ENCODE results near the gene DKKL1.
"Not testable (repeated sequence)": the region's sequence is repeated elsewhere in the genome, so short reads cannot be mapped to it uniquely, and the experiment has no call there.

DKKL1 gene

DNA sequence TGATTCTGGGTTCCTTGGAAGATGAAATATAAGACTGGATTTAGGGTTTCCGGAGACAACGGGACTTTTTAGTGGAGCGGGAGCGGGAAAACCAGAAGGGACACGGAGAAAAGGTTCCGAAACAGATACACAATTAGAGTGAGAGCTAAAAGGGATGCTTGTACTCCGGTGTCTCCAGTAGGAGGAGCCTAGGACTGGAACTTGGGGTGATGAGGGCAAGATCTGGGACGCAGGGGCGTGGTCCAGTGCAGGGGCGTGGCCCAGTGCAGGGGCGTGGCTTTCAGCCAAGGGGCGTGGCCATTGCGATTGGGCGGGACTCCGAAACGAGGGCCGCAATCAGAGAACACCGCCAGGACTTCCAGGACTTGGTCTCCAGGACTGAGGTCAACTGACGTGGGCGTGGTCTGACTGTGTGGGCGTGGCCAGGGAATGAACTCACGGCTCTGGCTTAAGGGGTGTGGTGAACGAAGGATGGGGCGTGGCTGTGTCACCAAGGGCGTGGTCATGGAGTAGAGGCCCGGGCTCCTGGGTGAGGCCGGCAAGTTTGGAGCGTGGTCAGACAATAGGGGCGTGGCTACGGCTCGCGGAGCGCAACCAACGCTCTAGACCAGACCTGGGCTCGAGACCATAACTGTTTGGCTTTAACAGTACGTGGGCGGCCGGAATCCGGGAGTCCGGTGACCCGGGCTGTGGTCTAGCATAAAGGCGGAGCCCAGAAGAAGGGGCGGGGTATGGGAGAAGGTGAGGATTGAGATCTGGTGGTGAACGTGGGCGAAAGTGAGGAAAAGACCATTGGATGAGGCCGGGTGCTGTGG lies at the start of gene DKKL1:
DKKL1 (plus strand) TSS at position 610 of the 815 bp plus-strand sequence; CDS start at position 732, 122 bp downstream.
- DNase-seq (ENCODE audit: low read depth), result peak; percentile 38

DNA sequence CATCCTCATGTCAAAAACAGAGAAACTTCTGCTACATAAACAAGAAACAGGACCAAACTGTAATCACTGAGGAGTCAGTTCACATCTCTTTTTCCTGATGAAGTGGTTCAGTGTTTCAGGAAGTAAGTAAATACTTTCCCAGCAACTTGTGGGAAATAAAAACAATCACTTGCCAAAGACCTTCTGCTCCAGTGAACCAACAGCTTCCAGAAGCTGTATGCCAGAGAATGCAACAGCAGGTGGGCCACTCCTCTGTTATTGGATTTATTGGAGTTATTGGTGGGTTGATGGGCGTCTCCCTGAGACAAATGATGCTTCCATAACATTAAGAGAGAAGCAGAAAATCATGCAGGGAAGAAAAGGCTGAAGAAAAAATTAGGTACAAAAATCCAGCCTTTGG lies 48.6 kb upstream of the DKKL1 start:
- DNase-seq (ENCODE audit: low read depth), result no peak

DNA sequence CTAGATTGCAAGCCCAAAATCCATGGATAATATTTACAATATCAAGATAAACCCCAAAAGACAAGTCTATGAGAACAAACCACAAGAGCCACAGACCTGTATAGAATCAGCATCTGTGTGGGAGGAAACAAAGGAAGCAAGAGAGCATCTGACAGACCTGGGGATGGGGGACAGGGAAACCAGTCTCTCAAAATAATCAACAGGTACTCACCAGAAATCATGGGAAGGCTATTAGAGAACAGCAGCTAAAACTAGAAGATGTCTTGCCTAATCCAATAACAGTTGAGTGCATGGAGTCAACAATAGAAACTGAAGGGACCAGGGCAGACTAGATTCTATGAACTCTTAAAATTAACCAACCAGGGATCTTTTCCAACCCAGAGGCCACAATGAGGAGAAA lies 47.4 kb upstream of the DKKL1 start:
- DNase-seq (ENCODE audit: low read depth), result no peak

DNA sequence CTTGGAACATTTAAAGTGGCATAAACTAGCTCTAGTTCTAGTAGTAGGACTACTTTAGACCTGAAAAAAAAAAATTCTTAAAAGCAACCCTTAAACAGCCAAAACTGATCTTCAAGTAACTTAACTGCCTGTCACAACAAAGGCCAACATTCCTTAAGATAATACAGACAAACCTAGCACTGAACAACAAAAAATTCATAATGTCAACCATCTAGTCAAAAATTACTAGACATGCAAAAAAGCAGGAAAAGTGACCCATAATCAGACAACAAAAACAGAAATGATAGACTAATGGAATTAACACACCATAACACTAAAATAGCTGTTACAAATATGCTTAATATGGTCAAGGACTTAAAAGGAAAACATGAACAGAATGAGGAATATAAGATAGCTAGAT lies 45.4 kb upstream of the DKKL1 start:
- no peak for DNase-seq (ENCODE audit: low read depth)

DNA sequence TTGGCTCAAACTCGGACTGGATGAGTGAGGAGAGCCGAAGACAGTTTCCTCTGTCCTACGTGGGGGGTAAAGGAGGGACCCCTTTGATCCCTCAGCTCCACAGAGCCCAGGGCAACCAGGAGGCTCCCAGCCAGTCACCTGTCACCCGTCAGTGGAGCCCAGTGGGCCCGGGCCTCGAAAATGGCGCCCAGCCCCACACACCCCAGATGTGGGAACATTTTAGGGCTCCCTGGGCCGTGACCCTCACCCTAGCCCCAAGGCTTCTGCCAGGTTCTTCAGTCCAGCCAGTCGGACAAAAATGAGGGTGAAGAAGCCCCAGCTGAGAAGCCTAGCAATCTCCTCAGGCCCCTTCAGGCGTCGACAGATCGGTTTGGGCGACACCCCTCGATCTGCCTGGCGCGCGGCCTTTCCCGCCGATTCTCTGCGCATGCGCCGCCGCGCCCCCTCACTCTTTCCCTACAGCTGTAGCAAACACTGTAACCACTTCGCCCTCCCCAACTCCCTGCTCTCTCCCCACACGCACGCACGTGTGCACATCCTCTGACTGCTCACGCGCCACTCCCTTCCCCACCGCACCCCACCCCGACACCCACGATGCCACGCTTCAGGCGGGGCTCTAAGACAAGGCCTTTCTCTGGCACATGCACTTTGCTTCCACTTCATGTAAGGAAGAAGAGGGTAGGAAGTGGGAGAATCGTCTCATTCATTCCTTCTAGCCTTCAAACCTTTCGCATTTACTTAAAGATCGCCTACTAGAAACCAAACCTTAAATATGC lies 38.7 kb upstream of the DKKL1 start, which contains the start of gene SLC6A16:
SLC6A16 (minus strand) TSS at position 391 of the 776 bp plus-strand sequence. CDS start 13,844 bp downstream, outside the sequence.
- DNase-seq (ENCODE audit: low read depth), result no peak

DNA sequence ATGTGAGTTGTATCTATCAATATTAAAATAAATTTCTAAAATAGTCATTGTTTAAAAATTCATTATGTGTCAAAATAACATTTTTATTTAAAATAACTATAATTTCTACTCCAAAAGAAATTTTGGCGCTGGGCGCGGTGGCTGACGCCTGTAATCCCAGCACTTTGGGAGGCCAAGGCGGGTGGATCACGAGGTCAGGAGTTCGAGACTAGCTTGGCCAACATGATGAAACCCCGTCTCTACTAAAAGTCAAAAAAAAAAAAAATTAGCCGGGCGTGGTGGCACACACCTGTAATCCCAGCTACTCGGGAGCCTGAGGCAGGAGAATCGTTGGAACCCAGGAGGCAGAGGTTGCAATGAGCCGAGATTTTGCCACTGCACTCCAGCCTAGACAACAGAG lies 37.9 kb upstream of the DKKL1 start:
- not testable (repeated sequence) for DNase-seq (ENCODE audit: low read depth)

DNA sequence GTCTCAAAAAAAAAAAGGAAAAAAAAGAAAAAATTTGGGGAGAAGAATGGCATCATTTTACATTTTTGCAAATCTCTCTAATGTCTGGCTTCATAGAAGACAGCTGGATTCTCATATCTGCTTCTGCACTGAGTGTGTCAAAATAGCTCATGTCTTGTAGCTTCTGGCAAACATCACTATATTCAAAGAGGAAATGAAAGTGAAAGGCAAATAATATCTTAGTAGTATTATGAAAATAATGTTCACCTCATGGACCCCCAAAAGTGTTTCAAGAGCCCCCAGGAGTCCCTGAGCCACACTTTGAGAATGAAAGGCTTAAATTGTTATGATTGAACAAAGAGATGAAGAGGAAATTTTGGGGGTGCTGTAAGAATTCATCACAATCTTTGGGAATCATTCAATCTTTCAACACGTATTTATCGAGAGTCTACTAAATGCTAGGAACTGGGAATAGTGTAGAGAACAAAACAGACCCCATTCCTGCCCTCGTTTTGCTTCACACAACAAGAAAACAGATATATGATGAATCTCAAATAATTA lies 37.4 kb upstream of the DKKL1 start:
- no peak for DNase-seq (ENCODE audit: low read depth)

DNA sequence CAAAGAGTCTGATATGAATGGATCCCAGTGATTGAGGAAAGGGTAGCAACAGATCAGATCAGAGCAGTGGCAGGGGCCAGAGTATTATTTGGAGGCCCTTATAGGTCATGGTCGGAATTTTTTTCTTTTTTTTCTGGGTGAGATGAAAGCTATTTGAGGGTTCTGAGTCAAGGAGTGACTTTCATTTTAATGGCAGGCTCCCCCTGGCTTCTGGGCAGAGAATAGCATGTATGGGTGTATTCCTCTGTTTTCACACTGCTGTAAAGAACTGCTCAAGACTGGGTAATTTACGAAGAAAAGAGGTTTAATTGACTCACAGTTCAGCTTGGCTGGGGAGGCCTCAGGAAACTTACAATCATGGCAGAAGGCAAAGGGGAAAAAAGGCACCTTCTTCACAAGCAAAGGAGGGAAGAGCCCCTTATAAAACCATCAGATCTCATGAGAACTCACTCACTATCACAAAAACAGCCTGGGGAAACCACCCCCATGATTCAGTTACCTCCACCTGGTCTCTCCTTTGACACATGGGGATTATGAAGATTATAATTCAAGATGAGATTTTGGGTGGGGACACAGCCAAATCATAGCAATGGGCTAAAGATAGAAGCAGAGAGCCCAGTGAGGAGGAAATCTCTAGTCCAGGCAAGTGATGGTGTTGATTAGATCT lies 35.7 kb upstream of the DKKL1 start:
- DNase-seq (ENCODE audit: low read depth), result peak; percentile 26

DNA sequence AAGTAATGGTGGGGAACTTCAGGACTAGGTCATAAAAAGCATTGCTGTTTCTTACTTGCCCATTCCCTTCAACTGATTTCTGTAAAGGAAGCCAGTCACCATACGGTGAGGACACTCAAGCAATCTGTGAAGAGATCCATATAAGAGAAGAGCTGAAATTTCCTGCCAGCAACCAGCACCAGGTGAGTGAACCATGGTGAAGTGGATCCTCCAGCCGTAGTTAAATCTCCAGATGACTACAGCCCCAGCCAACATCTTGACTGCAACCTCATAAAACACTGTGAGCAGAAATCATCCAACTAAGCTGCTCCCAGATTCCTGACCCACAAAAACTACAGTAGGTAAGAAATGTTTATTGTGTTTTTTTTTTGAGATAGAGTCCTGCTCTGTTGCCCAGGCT lies 34.9 kb upstream of the DKKL1 start:
- DNase-seq (ENCODE audit: low read depth), result no peak

DNA sequence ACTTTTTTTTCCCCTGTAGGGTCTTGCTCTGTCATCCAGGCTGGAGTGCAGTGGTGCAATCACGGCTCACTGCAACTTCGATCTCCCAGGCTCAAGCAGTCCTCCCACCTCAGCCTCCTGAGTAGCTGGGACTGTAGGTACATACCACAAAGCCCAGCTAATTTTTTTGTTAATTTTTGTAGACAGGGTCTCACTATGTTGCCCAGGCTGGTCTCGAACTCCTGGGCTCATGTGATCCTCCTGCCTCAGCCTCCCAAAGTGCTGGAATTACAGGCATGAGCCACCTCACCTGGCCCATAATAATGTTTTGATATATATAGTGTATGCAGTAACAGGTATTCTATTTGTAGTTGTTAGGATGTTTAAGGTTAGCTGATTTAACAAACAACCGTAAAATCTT lies 32.5 kb upstream of the DKKL1 start:
- not testable (repeated sequence) for DNase-seq (ENCODE audit: low read depth)

DNA sequence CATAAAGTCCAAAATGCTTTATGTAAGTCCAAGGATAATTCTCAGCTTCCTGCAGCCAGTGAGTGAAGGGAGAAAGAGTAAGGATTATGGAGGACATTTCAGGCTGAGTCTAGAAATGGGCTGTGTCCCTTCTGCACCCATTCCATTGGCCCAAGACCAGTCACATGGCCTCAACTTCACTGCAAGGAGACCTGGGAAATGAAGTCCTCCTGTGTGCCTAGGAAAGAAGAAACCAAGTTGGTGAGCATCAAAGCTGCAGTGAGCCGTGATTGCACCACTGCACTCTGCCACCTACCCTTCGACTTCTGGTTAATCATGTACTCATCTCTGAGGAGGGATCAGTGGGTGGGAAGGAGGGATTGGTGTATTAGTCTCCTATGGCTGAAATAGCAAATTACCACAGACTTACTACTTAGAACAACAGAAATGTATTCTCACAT lies 32.0 kb upstream of the DKKL1 start:
- no peak for DNase-seq (ENCODE audit: low read depth)

DNA sequence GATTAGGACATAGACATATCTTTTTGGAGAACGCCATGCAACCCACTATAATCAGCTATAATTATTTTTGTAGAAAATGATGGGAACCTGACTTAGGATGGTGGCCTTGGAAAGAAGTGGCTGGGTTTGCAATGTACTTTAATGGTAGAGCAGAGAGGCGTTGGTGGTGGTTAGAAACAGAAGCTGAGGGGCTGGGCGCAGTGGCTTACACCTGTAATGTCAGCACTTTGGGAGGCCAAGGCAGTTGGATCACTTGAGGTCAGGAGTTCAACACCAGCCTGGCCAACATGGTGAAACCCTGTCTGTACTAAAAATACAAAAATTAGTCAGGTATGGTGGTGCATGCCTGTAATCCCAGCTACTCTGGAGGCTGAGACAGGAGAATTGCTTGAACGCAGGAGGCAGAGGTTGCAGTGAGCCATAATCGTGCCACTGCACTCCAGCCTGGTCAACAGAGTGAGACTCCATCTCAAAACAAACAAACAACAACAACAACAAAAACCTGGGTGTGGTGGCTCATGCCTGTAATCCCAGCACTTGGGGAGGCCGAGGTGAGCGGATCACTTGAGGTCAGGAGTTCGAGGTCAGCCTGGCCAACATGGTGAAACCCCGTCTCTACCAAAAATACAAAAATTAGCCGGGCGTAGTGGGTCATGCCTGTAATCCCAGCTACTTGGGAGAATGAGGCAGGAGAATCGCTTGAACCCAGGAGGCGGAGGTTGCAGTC lies 30.8 kb upstream of the DKKL1 start:
- DNase-seq (ENCODE audit: low read depth), result not testable (repeated sequence)

DNA sequence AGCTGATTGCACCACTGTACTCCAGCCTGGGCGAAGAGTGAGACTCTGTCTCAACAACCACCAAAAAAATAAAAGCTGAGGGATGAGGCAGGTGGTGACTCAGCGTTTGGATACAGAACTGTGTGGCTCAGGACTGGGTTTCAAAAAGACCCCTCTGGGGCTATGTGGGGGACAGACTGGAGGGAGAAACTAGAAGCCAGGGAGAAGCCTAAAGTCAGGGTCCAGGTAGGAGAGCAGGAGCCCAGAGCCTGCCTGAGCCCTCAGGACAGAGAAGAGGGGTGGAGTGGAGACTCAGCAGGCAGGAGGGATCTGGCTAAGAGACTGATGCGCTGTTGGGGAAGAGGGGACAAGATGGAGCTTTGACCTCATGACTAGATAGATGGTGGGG lies 30.3 kb upstream of the DKKL1 start:
- no peak for DNase-seq (ENCODE audit: low read depth)

DNA sequence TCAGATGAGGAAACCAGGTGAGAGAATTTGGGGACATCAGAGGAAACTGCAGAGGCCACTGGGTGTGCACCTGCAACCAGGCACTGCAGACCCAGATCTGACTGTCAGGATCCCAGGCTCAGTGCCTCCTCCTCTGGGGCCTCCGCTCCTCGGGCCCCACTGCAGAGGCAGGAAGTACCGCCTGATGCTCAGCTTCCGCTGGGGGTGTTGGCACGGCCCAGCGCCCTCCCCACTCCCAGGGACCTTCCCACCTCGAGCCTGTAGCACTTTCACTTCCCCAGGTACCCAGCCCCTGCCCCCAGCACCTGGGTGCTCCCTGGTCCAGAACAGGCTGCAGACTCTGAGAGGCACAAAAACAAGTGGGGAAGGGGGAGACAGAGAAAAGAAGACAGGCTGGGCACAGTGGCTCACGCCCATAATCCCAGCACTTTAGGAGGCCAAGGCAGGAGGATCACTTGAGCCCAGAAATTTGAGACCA lies 29.8 kb upstream of the DKKL1 start:
- peak; percentile 50 for DNase-seq (ENCODE audit: low read depth)

DNA sequence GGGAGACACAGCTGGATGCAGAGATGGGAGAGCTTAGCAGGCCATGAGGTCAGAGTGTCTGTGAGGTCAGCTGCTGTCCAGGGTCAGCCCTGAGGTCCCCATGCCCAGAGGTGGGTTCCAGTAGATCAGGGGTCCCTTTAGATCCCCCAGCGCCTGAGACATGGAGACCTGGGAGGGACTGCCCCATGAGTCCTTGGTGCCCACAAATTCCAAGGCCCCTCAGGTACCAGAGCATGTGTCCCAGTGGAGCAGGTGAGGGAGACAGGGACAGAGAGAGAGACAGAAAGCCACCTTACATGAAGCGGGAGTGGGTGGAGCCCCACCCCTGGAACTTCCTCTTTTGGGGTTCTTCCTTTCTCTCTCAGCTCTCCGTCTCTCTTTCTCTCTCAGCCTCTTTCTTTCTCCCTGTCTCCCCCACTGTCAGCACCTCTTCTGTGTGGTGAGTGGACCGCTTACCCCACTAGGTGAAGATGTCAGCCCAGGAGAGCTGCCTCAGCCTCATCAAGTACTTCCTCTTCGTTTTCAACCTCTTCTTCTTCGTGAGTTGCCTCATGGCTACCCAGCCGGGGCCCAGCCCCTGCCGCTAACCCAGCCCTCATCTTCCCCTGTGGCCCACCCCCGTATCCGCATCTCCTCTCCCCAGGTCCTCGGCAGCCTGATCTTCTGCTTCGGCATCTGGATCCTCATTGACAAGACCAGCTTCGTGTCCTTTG lies 28.4 kb upstream of the DKKL1 start, which contains the start of gene CD37:
CD37 (plus strand) TSS at position 336 of the 713 bp plus-strand sequence; CDS start at position 471, 135 bp downstream.
- peak; percentile 42 for DNase-seq (ENCODE audit: low read depth)

DNA sequence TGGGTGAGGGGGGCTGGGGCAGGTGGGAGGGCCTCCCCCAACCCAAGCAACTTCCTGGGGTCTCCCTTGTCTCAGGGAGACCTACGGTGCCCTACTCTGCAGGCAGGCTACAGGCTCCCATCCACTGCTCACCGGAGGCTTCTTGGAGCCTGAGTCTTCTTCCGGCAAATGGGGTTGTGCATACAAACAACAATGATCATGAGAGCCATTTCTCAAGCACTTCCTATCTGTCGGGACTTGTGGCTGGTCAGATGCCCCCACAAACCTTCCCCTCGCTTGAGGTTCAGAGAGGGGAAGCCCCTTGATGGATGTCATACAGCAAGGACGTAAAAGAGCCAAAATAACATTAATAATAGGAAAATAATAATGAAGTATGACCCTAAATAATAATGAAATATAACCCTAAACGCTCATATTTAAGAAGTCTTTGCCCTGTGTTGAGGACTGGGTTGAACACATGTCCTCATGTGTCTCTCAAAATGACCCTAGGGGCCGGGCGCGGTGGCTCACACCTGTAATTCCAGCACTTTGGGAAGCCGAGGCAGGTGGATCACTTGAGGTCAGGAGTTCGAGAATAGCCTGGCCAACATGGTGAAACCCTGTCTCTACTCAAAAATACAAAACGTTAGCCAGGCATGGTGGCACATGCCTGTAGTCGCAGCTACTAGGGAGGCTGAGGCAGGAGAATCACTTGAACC lies 27.7 kb upstream of the DKKL1 start:
- no peak for DNase-seq (ENCODE audit: low read depth)

DNA sequence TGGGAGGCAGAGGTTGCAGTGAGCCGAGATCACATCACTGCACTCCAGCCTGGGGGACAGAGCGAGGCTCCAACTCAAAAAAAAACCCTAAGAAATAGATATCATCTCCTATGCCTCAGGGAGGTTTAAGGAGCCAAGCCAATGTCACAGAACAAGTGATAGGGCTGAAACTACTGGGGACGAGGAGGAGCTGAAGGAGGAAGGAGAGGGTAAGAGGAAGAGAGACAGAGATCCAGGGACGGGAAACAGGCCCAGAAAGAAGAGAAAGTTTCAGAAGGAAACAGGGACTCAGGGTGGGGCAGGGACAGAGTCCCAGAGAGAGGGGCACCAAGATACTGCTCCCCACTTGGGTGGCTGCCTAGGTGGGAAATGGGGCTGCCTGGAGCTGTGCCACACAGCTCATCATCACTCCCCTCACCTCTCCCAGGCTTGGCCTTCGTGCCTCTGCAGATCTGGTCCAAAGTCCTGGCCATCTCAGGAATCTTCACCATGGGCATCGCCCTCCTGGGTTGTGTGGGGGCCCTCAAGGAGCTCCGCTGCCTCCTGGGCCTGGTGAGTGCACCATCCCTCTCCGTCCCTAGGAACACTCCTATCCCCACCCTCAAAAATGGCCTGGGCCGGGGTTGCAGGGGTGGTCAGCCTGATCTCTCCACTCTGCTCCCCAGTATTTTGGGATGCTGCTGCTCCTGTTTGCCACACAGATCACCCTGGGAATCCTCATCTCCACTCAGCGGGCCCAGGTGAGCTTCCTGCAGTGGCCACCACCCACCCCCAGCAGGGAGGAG lies 27.0 kb upstream of the DKKL1 start:
- DNase-seq (ENCODE audit: low read depth), result no peak

DNA sequence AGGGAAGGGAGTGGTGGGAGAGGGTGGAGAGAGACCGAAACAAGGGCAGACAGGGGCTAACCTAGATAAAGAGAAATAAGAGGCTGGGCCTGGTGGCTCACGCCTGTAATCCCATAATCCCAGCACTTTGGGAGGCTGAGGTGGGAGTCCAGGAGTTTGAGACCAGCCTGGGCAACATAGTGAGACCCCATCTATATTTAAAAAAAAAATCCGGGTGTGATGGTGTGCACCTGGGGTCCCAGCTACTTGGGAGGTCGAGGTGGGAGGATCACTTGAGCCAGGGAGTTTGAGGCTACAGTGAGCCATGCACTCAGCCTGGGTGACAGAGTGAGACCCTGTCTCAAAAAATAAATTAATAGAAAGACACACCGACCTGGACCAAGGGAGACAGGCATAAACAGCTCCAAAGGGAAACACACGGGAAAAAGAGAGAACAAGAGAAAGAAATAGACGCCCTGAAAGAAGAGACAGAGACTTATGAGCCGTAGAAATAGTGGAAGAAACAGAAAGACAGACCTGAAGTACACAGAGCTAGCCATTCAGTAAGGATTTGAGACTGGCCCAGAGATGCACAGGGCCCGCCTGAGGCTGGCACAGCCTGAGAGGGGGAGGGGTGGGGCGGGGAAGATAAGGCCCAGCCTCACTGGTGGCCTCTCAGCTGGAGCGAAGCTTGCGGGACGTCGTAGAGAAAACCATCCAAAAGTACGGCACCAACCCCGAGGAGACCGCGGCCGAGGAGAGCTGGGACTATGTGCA lies 26.2 kb upstream of the DKKL1 start:
- DNase-seq (ENCODE audit: low read depth), result no peak
